Chondrocyte (in vitro differentiated cells): Measurements from ENCODE around the gene TM9SF4. TPM values are rescaled to one million over a fixed set of nuclear protein-coding genes. Genes with fewer than 3 reads are reported as not detected.

Experiments
- DNase-seq: peaks from one replicate; pipeline ENCODE4 v3.0.0; 2021; ENCODE audit warnings: mixed read lengths, low spot score
- H3K27ac Mint-ChIP-seq: one replicate; pipeline ENCODE4 v1.8.0; 2021; ENCODE audit warnings: mild to moderate bottlenecking, moderate library complexity, mixed read lengths; ENCODE audit not compliant: unreplicated experiment
- H3K27me3 Mint-ChIP-seq: 2 replicates; pipeline ENCODE4 v1.8.0; 2021; ENCODE audit warnings: low read depth, mixed read lengths
- H3K36me3 Mint-ChIP-seq: 2 replicates; pipeline ENCODE4 v1.8.0; 2021; ENCODE audit warnings: low read depth, mixed read lengths
- H3K4me1 Mint-ChIP-seq: 2 replicates; pipeline ENCODE4 v1.8.0; 2021; ENCODE audit warnings: low read depth, mild to moderate bottlenecking, mixed read lengths
- H3K4me3 Mint-ChIP-seq: one replicate; pipeline ENCODE4 v1.8.0; 2021; ENCODE audit warnings: mild to moderate bottlenecking, moderate library complexity, mixed read lengths; ENCODE audit not compliant: unreplicated experiment
- H3K9me3 Mint-ChIP-seq: 2 replicates; pipeline ENCODE4 v1.8.0; 2021; ENCODE audit warnings: low read depth, mixed read lengths
- total RNA-seq: library from RNA; stranded (reverse); gene quantifications from 3 replicates; pipeline ENCODE4 v1.2.1, GENCODE V29; 2021
- TF ChIP-seq, protein P1 (sequence below): fragments of 200-600 bp; sonication (generic); IDR thresholded peaks from 2 replicates; pipeline ENCODE4 v1.5.0; 2021; ENCODE audit warnings: antibody characterized with exemption, mild to moderate bottlenecking, moderate library complexity

Gene TM9SF4
- total RNA-seq, 1 donor from 2014 or later = 83.7 TPM

DNA sequence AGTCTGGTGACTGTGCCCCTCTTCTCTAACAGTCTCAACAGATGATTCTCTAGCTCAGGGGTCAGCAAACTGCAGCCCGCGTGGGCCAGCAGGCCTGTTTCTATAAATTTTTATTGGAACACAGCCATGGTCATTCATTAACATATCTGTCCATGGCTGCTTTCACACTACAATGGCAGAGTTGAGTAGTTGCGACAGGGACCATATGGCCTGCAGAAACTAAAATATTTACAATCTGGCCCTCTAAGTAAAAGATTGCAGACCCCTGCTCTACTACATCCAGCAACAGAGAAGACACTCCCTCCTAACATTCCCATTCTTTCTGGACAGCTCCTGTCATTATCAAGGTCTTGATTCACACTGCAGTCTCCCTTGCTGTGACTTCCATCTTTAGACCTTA lies 52.8 kb downstream of the TM9SF4 start:
- Mint-ChIP-seq H3K9me3 (no peaks in the 10 kb centered on the region), H3K4me3 (no peak overlapping the region), H3K27ac (peak overlapping the region; percentile 18), H3K27me3 (no peaks in the 10 kb centered on the region), H3K36me3 (peaks cover 74% of the 10 kb centered on the region), H3K4me1 (no peaks in the 10 kb centered on the region)
- DNase-seq = peak; percentile 6
- TF ChIP-seq, protein P1, sequence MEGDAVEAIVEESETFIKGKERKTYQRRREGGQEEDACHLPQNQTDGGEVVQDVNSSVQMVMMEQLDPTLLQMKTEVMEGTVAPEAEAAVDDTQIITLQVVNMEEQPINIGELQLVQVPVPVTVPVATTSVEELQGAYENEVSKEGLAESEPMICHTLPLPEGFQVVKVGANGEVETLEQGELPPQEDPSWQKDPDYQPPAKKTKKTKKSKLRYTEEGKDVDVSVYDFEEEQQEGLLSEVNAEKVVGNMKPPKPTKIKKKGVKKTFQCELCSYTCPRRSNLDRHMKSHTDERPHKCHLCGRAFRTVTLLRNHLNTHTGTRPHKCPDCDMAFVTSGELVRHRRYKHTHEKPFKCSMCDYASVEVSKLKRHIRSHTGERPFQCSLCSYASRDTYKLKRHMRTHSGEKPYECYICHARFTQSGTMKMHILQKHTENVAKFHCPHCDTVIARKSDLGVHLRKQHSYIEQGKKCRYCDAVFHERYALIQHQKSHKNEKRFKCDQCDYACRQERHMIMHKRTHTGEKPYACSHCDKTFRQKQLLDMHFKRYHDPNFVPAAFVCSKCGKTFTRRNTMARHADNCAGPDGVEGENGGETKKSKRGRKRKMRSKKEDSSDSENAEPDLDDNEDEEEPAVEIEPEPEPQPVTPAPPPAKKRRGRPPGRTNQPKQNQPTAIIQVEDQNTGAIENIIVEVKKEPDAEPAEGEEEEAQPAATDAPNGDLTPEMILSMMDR = no peak

DNA sequence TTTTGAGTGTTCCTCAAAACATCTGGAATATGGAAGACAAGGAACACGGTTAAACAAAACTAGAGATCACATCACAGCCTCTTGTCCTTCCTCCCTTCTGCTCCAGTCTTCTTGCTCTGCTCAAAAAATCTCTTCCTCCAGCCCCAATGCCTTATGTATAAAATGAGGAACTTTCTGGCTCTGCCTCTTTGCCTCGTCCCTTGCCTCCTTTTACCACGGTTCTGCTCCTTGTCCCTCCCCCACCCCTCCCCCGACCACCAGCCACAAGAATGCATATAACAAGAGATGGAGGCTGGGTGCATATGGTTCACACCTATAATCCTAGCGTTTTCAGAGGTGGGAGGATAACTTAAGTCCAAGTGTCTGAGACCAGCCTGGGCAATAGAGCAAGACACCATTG lies 54.4 kb downstream of the TM9SF4 start:
- DNase-seq = no peak
- Mint-ChIP-seq H3K4me3 (no peak overlapping the region), H3K4me1 (no peaks in the 10 kb centered on the region), H3K27me3 (no peaks in the 10 kb centered on the region), H3K27ac (no peak overlapping the region), H3K36me3 (peaks cover 62% of the 10 kb centered on the region), H3K9me3 (no peaks in the 10 kb centered on the region)
- TF ChIP-seq, protein P1 = no peak

DNA sequence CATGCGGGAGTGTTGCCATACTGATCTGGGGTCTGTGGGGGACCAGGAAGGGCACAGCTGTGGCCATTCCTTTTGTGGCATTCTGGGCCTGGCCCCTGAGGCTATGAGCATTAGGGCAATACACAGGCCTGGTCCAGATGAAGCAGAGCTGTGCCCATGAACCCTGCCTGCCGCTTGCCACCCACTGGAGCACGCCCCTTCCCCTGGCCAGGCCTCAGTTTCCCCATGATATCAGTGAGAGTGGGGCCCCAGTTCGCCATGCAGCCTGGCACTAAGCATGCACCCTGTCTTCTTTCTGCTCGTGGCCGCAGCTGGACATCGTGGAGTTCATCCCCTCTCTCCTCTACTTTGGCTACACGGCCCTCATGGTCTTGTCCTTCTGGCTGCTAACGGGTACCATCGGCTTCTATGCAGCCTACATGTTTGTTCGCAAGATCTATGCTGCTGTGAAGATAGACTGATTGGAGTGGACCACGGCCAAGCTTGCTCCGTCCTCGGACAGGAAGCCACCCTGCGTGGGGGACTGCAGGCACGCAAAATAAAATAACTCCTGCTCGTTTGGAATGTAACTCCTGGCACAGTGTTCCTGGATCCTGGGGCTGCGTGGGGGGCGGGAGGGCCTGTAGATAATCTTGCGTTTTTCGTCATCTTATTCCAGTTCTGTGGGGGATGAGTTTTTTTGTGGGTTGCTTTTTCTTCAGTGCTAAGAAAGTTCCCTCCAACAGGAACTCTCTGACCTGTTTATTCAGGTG lies 55.6 kb downstream of the TM9SF4 start:
- Mint-ChIP-seq H3K27ac (peak overlapping the region; percentile 45), H3K4me1 (no peaks in the 10 kb centered on the region), H3K9me3 (no peaks in the 10 kb centered on the region), H3K36me3 (peaks cover 55% of the 10 kb centered on the region), H3K4me3 (no peak overlapping the region), H3K27me3 (no peaks in the 10 kb centered on the region)
- TF ChIP-seq, protein P1 = no peak
- DNase-seq = peak; percentile 64

DNA sequence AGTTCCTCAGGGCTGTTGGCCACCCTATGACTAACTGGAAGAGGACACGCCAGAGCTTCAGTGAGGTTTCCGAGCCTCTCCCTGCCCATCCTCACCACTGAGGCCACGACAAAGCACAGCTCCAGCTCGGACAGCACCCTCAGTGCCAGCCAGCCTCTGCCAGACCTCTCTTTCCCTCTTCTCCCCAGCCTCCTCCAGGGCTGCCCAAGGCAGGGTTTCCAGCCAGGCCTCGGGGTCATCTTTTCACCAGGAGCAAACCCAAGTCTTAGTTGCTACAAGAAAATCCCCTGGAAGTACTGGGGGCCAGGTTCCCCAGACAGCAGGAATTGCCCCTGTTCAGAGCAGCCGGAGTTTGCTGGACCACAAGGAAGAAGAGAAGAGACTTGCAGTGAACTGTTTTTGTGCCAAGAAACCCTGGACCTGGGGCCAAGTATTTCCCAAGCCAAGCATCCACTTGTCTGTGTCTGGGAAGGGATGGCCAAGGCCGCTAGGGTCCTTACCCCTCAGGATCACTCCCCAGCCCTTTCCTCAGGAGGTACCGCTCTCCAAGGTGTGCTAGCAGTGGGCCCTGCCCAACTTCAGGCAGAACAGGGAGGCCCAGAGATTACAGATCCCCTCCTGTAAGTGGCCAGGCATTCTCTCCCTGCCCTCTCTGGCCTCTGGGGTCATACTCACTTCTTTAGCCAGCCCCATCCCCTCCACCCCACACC lies 56.5 kb downstream of the TM9SF4 start:
- Mint-ChIP-seq H3K27me3 (no peaks in the 10 kb centered on the region), H3K27ac (no peak overlapping the region), H3K9me3 (no peaks in the 10 kb centered on the region), H3K36me3 (peaks cover 49% of the 10 kb centered on the region), H3K4me3 (no peak overlapping the region), H3K4me1 (no peaks in the 10 kb centered on the region)
- TF ChIP-seq, protein P1 = no peak
- peak; percentile 44 for DNase-seq

DNA sequence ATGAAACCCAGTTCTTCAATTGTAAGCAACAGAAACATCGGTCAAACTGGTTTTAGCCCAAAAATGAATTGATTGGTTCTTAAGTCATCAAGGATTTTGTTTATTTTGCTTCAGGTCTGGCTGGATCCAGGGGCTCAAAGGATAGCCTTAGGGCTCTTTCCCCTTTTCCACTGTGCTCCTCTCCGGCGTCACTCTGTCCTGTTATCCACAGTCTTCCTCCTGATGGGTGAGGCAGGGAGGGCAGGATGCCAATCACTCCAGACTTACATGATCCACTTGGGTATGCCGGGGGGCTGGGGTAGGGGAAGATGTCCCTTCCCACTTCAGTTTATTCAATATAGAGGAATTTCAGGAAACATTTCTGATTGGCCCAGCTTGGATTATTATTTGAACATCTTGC lies 58.0 kb downstream of the TM9SF4 start:
- H3K36me3 Mint-ChIP-seq = peaks cover 34% of the 10 kb centered on the region
- H3K9me3 Mint-ChIP-seq = no peaks in the 10 kb centered on the region
- no peak overlapping the region for H3K27ac Mint-ChIP-seq
- DNase-seq = peak; percentile 48
- no peaks in the 10 kb centered on the region for H3K27me3 Mint-ChIP-seq
- H3K4me1 Mint-ChIP-seq = no peaks in the 10 kb centered on the region
- H3K4me3 Mint-ChIP-seq = no peak overlapping the region
- TF ChIP-seq, protein P1 = no peak
